HPDE6-E6E7 (cell line): Measurements from ENCODE around the gene UCP1.
"Not testable (repeated sequence)": the region's sequence is repeated elsewhere in the genome, so short reads cannot be mapped to it uniquely, and the experiment has no call there.

Experiments
- DNase-seq: peaks from one replicate; pipeline ENCODE4 v3.0.0; 2011; ENCODE audit warnings: missing footprints; ENCODE audit errors: extremely low spot score

The UCP1 gene

DNA sequence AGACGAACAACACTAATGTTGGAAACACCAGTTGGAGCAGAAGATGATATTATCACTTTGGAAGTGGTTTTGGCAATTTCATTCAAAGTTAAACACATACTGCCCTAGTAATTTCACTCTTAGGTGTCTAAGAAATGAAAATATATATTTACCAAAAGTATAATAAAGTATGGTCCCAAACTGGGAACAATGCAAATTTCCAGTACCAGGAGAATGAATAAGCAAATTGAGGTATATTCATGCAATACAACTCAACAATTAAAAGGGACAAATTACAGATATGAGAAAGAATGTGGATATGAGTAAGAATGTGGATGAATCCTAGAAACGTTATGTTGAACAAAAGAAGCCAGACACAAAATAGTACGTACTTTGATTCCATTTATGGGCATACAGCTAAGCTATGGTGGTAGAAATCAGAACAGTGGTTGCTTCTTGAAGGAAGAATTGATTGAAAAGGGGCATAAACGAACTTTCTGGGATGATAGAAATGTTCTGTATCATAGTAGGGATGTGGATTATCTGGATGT lies 34.7 kb downstream of the UCP1 start:
- no peak for DNase-seq

DNA sequence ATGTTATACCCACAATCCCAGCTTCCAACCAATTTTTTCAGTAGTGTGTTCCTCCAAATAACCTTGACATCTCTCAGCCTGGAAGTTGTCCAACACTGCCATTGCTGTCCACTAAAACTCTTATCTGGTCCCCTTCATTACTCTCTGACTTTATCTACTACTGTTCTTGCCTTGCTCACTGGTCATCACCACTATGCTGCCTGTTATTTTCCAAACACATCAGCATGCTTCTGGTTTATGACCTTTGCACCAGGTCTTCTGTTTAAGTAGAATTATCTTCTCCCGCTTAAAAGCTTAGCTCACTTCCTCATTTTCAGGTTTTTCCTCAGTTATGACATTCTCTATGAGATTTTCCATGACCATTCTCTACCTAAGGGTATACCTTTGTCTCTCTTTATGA lies 39.3 kb downstream of the UCP1 start:
- no peak for DNase-seq

DNA sequence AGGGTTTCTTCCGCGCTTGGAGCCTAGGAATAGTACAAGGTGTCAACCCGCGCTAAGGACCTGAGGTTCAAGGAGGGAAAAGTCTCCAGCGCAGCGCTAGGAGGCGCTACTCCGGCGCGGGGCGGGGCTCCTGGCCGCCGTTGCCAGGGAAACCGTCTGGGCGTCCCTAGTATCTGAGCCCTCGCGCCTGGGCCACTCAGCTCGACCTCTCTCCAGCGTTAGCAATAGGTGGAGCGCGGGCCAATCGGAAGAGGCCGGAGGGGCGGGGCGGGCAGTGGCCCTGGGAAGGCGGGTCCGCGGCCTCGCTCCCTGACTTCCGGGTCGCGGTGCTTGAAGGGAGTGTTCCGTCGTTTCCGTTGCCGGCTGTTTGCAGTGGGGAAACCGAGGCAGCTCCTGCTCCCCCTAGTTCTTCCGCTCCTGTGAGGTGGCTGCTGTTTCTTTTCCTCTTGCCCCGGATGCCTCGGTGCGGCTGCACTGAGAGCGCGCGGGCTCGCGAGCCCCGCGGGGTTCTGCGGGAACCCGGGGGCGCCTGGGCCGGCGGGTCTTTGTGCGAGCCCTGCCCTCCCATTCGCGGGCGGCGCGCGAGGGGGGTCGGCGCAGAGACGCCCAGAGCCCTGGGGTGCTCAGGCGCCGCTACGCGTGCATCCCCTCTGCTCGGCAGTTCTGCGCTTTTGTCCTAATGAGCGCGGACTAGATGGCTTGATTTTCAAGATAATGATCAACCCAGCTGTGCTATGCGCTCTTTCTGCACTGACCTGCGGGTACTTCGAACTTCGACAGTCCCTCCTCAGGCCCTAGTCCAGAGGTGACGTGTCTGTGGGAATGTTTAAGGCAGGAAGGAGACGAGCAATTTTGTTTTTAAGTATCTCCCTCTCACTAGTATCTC lies 44.7 kb downstream of the UCP1 start, which contains the start of gene ELMOD2:
TSS of gene ELMOD2 (plus strand) at position 312 of the 886 bp plus-strand sequence. CDS start 1,261 bp downstream, outside the sequence.
- peak; percentile 99 for DNase-seq

DNA sequence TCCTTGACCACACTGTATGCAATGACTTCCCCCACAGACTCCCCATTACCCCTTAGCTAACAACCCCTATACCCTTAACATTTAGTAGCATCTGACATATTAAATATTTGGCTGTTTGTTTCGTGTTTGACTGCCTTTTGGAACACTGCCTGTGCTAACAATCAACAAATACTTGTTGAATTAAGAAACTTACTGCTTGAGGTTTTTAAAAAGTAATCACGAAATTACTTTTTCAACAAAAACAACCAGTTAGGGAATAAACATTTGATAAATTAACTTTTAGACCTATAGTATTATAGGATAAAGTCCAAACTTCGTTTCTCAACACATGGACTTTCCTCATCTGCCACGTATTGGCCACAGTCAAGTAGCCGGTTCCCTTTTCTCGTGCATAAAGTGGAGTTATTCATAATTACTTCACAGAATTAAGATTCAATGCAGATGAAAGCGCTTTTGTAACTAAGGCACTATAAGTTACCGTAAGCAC lies 45.3 kb downstream of the UCP1 start:
- DNase-seq, result no peak

DNA sequence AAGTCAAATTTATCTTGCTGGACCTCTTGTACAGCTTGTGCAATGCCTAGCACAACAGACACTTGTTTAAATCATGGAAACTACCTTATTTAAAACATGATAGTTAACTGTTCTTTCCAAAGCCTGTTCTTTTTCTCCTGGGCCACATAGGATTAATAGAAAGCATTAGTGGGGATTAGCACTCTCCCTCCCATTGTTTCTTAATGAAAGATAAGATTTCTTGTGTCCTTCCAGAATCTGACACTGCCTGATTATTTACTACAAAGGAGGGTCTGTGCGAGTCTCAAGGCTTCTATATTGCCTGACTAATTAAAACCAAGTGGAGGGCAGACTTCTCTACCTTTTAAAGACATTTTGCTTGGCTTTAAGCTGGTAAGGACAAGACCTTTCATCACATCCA lies 53.3 kb downstream of the UCP1 start:
- DNase-seq, result no peak

DNA sequence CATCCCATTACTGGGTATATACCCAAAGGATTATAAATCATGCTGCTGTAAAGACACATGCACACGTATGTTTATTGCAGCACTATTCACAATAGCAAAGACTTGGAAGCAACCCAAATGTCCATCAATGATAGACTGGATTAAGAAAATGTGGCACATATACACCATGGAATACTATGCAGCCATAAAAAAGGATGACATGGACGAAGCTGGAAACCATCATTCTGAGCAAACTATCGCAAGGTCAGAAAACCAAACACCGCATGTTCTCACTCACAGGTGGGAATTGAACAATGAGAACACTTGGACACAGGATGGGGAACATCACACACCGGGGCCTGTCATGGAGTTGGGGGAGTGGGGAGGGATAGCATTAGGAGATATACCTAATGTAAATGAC lies 55.0 kb downstream of the UCP1 start:
- not testable (repeated sequence) for DNase-seq
